ENCODE data around the gene HHAT.

GRCh38 chr1:210532223-210532598, 203.5 kb downstream of the HHAT start:
- no peak for TF ChIP-seq CTCF (IDR thresholded peaks at IDR 0.05; ENCODE audit: borderline replicate concordance, extremely low read depth, low read length, poor library complexity, severe bottlenecking)
- no peak for TF ChIP-seq EZH2 (IDR thresholded peaks at IDR 0.05; ENCODE audit: borderline replicate concordance, low read depth, low read length, severe bottlenecking)
